Neutrophil (primary cell): ENCODE data around the gene ROCK1.

Source experiments
- H3K27ac ChIP-seq: fragments of 200-600 bp; sonication (generic); 2 replicates; pipeline ENCODE4 v1.5.1; 2016; ENCODE audit warnings: mild to moderate bottlenecking, moderate library complexity
- H3K27me3 ChIP-seq: fragments of 200-600 bp; sonication (generic); 2 replicates; pipeline ENCODE4 v1.6.0; 2016; ENCODE audit warnings: mild to moderate bottlenecking
- H3K36me3 ChIP-seq: fragments of 200-600 bp; sonication (generic); 2 replicates; pipeline ENCODE4 v1.5.1; 2017
- H3K4me1 ChIP-seq, 2 experiments: fragments of 200-600 bp in 1 of 2; sonication (generic) in 1 of 2; 1 replicate in 1 of 2; 2 replicates in 1 of 2; pipeline versions ENCODE4 v1.5.1 to v1.6.1; 2013 to 2016; ENCODE audit warnings: low read depth in 1 of 2, low read length in 1 of 2, mild to moderate bottlenecking in 1 of 2, moderate library complexity in 1 of 2; ENCODE audit not compliant: control insufficient read depth in 1 of 2, insufficient read depth in 1 of 2
- H3K4me3 ChIP-seq, 2 experiments: fragments of 200-600 bp in 1 of 2; sonication (generic) in 1 of 2; 1 replicate in 1 of 2; 2 replicates in 1 of 2; pipeline ENCODE4 v1.5.1; 2013 to 2016; ENCODE audit warnings: low read depth in 1 of 2, low read length in 1 of 2, mild to moderate bottlenecking in 1 of 2, moderate library complexity in 1 of 2
- H3K9me3 ChIP-seq: fragments of 200-600 bp; sonication (generic); 2 replicates; pipeline ENCODE4 v1.5.1; 2016
- CTCF ChIP-seq: fragments of 200-600 bp; sonication (generic); IDR thresholded peaks from 2 replicates; pipeline ENCODE4 v1.5.1; 2016; ENCODE audit warnings: antibody characterized with exemption

ROCK1 gene

GRCh38 chr18:21118806-21119205 lies 7.2 kb upstream of the ROCK1 start:
- H3K36me3 ChIP-seq: no peaks in the 10 kb centered on the region
- H3K27ac ChIP-seq: peak overlapping the region; percentile 79
- TF ChIP-seq CTCF: no peak
- no peaks in the 10 kb centered on the region for H3K9me3 ChIP-seq
- no peaks in the 10 kb centered on the region for H3K27me3 ChIP-seq
- peaks cover 28 to 31% of the 10 kb centered on the region in 2 experiments for H3K4me1 ChIP-seq
- H3K4me3 ChIP-seq: no peak overlapping the region

- Histone ChIP-seq H3K4me3 (peak overlapping the region in 1 of 2 experiments; percentile 2), H3K4me1 (peaks cover 33 to 36% of the 10 kb centered on the region in 2 experiments), H3K27ac (peak overlapping the region; percentile 79), H3K9me3 (no peaks in the 10 kb centered on the region), H3K27me3 (no peaks in the 10 kb centered on the region), H3K36me3 (no peaks in the 10 kb centered on the region)
- no peak for TF ChIP-seq CTCF
These were observed 6.0 kb upstream of the ROCK1 start for GRCh38 chr18:21117409-21118131.

- H3K27me3 ChIP-seq: no peaks in the 10 kb centered on the region
These were observed 4.2 kb upstream of the ROCK1 start for GRCh38 chr18:21115519-21116411.

GRCh38 chr18:21112543-21113105 lies 1.0 kb upstream of the ROCK1 start:
- Histone ChIP-seq H3K4me1 (peaks cover 48 to 56% of the 10 kb centered on the region in 2 experiments), H3K36me3 (no peaks in the 10 kb centered on the region)
- TF ChIP-seq CTCF: no peak

More at GRCh38 chr18:21115519-21116411, 4.2 kb upstream of the ROCK1 start:
- Histone ChIP-seq H3K27ac (peak overlapping the region; percentile 9), H3K4me1 (peaks cover 38 to 44% of the 10 kb centered on the region in 2 experiments), H3K9me3 (no peaks in the 10 kb centered on the region), H3K36me3 (no peaks in the 10 kb centered on the region), H3K4me3 (no peak overlapping the region)
- no peak for TF ChIP-seq CTCF

GRCh38 chr18:21112140-21112473 lies 494 bp upstream of the ROCK1 start:
- H3K27me3 ChIP-seq: no peaks in the 10 kb centered on the region
- no peaks in the 10 kb centered on the region for H3K9me3 ChIP-seq
- H3K27ac ChIP-seq: peak overlapping the region; percentile 97
- TF ChIP-seq CTCF: no peak
- no peaks in the 10 kb centered on the region for H3K36me3 ChIP-seq
- peaks cover 48 to 56% of the 10 kb centered on the region in 2 experiments for H3K4me1 ChIP-seq
- peak overlapping the region; percentile 95 to 98 for H3K4me3 ChIP-seq

More at GRCh38 chr18:21112543-21113105, 1.0 kb upstream of the ROCK1 start:
- Histone ChIP-seq H3K4me3 (peak overlapping the region; percentile 95 to 98), H3K27me3 (no peaks in the 10 kb centered on the region), H3K9me3 (no peaks in the 10 kb centered on the region), H3K27ac (peak overlapping the region; percentile 97)
